GM12872 (cell line): ENCODE results near the gene PPDPF.

Experiments
- TF ChIP-seq, protein P1 (sequence below): IDR thresholded peaks from 3 replicates; pipeline ENCODE4 v1.5.1; 2011; ENCODE audit warnings: low read depth, mild to moderate bottlenecking, low read length, moderate library complexity; ENCODE audit not compliant: insufficient read depth

PPDPF gene, protein sequence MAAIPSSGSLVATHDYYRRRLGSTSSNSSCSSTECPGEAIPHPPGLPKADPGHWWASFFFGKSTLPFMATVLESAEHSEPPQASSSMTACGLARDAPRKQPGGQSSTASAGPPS

DNA sequence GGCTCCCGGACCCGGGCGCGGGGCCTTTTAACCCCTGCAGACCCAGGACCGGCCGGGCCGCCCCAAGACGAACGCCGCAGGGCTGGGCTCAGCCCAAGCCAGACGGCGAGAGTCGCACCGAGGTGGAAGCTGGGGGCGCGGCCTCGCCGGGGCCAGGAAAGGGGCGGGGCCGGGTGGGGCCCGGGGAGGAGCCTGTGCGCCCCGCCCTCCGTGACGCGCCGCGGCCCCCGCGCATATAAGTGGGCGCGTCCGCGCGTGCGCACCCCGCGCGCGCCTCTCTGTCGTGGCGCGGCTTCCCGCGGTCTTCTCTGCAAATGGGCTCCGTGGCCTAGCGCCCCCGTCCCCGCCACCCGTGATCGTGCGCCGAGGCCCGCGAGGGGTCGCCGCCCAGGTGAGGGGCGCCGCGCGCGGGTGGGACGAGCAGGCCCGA is at the start of gene PPDPF:
TSS of gene PPDPF (plus strand) at position 262 of the 430 bp plus-strand sequence. CDS start 544 bp downstream, outside the sequence.
- TF ChIP-seq, protein P1, sequence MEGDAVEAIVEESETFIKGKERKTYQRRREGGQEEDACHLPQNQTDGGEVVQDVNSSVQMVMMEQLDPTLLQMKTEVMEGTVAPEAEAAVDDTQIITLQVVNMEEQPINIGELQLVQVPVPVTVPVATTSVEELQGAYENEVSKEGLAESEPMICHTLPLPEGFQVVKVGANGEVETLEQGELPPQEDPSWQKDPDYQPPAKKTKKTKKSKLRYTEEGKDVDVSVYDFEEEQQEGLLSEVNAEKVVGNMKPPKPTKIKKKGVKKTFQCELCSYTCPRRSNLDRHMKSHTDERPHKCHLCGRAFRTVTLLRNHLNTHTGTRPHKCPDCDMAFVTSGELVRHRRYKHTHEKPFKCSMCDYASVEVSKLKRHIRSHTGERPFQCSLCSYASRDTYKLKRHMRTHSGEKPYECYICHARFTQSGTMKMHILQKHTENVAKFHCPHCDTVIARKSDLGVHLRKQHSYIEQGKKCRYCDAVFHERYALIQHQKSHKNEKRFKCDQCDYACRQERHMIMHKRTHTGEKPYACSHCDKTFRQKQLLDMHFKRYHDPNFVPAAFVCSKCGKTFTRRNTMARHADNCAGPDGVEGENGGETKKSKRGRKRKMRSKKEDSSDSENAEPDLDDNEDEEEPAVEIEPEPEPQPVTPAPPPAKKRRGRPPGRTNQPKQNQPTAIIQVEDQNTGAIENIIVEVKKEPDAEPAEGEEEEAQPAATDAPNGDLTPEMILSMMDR, result no peak

DNA sequence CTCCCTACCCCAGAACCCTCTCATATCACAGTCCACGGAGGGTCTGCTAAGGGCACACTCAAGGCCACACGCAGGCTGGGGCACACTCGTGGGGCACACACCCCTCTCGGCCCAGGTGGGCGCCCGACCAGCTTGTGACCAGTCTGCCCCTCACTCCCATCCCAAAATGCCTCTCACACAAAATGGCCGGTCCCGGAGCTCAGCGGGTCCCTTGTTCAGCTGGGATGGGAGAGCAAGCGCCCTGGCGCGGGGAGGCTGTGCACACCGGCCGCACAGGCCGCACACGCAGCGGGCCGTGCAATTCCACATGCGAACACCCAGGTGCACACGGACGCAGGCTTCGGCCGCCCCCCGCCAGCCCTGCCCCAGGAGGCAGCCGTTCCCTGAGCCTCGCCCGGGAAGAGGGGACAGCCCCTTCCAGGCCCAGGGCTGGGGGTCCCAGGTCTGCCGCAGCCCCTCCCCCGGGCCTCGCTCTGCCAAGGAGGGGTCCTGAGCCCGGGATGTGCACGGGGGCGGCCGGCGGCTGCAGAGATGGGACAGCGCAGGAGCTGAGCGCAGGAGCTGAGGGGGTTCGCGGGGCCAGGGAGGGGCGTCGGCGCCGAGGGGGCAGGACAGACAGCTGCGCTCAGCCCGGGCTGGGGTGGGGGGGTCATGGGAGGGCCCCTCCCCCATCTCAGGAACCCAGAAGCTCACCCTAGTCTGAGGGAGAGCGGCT is 49.4 kb upstream of the PPDPF start:
- TF ChIP-seq, protein P1, result no peak

DNA sequence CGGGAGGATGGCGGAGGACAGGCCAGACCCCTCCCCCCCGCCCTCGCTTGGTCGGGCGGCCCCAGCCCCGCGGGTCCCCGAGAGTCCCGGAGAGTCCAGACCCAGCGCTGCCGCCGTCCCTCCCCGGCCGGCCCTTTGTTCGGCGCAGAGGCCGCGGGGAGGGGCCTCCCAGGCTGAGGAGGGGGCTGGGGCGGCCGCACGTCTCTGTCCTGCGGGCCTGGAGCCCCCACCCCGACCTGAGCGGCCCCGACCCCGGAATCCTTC is 48.9 kb upstream of the PPDPF start:
- TF ChIP-seq, protein P1, result no peak

DNA sequence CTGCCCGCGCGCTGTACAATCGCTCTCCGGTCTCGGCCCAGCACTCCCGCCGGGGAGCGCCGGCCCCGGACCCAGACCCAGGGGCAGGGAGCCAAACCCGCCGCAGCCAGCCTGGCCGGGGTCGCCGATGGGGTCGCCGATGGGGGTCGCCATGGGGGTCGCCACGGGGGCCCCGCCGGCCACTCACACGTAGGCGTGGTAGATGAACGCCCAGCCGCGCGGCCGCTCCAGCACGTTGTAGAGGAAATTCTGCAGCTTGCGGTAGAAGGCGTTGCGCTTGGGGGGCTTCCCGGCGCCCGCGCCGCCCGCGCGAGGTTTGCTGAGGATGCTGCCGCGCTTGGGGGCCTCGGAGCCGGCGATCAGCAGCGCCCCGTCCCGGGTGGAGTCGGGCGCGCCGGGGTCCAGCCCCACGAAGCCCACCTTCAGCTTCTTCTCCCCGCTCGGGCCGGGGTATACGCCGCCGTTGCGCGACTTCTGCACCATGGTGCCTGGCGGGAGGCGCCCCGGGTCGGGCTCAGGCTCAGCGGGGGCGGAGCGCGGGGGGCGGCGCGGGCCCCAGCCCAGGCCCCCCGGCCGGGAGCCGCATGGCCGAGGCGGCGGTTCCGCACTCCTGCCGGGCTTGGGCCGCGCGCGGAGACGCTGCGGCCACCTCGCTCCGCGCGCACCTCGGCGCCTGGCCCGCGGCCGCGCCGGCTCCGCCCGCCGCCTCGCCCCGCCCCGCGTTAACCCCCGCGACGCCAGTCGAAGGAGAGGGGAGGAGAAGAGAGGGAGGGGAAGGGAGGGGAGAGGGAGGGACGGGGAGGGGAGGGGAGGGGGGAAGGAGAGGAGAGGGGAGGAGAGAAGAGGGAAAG is 48.4 kb upstream of the PPDPF start, which contains the start of gene KCNQ2:
TSS of gene KCNQ2 (minus strand) at position 675 of the 851 bp plus-strand sequence. CDS start at position 483, 192 bp downstream.
- TF ChIP-seq, protein P1, result no peak

DNA sequence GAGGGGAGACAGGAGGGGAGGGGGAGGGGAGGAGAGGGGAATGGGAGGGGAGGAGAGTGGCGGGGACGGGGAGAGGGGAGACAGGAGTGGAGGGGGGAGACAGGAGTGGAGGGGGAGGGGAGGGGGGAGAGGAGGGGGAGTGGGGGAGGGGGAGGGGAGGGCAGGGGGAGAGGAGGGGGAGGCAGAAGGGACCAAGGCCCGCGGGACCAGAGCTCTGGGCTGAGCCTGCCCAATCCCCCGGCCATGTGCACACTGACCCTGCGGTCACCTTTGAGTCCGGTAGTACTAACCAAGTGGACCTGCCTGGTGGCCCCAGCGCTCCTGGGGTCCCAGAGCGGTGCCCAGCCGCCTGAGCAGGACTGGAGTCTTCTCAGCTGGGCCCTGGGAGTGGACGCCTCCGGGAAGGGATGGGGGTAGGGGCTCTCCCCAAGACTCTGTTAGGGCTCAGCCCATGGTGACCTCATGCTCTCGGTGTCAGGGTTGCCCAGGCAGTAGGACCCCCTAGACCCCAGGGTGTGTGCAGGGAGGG is 47.6 kb upstream of the PPDPF start:
- TF ChIP-seq, protein P1, result no peak

DNA sequence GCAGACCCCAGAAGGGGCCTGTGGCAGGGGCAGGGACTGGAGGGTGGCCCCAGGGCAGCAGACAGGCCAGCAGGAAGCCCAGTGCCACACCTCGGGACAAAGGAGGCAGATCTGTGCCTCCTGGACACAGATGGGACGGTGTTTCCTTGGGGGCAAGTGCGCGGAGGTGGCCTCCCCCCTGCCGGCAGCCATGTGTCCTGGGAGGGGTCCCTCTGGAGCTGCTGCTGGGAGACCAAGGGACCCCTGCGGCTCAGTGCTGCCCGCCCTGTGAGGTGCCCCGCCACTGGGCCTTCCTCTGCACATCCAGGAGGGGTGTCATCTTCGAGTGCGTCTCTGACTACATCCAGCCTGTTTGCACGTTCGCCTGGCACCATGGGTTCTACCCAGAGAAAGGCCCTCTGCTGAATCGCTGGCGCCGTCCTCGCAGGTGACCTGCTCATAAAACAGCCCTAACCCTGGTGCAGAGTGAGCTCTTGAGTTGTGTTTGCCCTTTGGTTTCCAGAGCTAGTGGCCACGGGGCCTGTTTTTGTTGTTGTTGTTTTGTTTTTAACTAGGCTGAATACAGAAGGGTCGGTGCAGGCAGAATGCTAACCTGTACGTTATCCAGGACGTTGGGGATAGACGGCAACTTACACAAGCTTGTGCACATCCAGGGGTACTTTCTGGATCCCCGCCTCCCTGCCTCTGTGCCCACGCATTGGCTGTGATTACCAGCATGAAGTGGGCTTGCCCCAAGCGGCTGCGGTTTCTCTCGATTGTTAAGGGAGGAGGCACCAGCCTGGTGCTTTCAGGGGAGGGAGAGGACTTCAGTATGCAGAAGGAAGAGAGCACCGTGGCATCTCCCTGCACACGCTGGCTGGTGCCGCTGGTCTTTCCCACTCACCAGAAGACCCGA is 46.8 kb upstream of the PPDPF start:
- TF ChIP-seq, protein P1, result no peak
